Gastrocnemius medialis (tissue), 4 donors: ENCODE measurements around the gene PODN.

Experiments used
- CTCF ChIP-seq, 5 experiments: fragments of 450-650 bp in 3 of 5; fragments of 200-600 bp in 2 of 5; sonication (generic) in 2 of 5; IDR thresholded peaks in 4 of 5; conservative IDR thresholded peaks in 1 of 5; 1 replicate in 4 of 5; 2 replicates in 1 of 5; pipeline ENCODE4 v1.5.1; 2016 to 2019; ENCODE audit warnings: antibody characterized with exemption in 5 of 5, mild to moderate bottlenecking in 3 of 5, moderate library complexity in 3 of 5
- POLR2A ChIP-seq, 2 donors: fragments of 450-650 bp; IDR thresholded peaks; one replicate each; pipeline ENCODE4 v1.6.1; 2017; ENCODE audit warnings: antibody characterized with exemption in 2 of 2, mild to moderate bottlenecking in 2 of 2, moderate library complexity in 2 of 2

- TF ChIP-seq CTCF (IDR thresholded peaks at IDR 0.05 in 4 of 5, conservative IDR thresholded peaks at IDR 0.05 in 1 of 5), result no peak
- TF ChIP-seq POLR2A (IDR thresholded peaks at IDR 0.05), result no peak
These were observed 13.2 kb downstream of the PODN start for GRCh38 chr1:53075206-53075605.
